GM04504 (cell line): ENCODE measurements around the gene BIRC2.

Source experiments
- DNase-seq: peaks from one replicate; pipeline ENCODE4 v3.0.0-alpha.2; 2012; ENCODE audit warnings: low read depth

BIRC2 gene

DNA sequence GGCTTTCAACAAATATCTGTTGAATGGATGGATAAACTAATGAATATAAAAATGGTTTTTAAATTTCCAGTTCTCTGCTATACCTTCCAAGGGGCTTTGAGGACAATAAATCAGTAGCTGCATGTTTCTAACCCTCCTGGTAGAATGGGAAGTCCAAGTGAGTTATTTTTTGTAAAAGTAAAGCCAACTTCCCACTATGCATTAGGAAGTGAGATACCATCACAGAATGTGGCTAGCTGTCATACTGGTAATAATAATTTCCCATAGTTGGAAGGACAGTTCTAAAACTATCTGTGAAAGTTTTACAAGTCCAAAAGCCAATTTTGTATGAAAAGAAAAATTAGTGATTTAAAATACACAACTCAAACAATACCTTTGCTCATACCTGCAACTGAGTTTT, 55.5 kb downstream of the BIRC2 start:
- no peak for DNase-seq

DNA sequence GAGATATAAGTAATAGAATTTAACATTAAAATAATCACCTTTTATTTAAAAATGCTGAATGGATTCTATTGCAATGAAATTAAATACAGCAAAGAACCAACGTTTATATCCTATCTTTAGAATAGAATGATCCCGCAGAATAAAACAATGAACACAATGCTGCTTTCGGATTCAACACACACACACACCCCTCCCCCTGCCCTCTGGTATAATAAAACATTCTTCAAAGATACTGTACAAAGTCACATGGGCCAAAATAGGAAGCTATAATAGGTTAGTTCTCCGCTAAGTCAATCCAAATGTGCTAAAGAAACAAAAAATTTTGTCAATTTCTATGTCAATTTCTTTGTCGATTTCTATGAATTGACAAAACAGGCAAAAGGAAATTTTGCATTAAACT, 58.5 kb downstream of the BIRC2 start:
- no peak for DNase-seq

DNA sequence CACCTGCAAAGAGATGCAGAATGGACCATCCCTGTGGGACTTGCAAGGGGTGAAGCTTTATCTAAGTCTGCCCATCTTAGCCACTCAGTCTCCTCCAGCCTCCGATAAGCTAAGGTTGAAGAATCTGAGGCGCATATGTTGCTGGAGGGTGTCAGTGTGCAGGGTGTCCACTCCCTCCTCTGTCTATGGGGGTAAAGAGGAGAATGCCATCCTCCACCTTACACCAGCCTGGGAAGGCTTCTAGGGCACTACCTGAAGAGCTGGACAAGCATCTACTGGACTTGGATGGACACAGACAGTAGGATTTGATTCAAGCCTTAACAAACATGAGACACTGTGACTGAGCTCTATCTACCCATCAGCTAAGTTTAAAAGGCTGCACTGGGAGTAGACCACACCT, 59.1 kb downstream of the BIRC2 start:
- DNase-seq: no peak

DNA sequence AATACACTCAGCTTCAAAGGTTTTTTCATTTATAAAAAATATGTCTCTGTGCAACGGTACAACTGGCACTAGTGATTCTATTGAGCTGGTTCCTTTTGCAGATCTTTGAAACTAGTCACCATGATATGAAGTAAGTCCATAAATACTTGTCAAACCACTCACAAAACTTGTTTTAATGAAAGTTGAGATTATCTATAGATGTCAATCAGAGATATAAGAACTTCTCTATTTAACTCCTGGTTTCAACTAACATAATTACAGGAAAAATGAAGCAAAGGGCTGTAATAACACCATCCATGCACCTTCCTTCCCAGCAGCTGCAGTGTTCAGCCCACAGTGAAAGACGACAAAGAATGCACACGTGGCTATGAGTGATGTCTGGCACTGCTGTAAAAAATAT, 60.9 kb downstream of the BIRC2 start:
- DNase-seq: no peak

DNA sequence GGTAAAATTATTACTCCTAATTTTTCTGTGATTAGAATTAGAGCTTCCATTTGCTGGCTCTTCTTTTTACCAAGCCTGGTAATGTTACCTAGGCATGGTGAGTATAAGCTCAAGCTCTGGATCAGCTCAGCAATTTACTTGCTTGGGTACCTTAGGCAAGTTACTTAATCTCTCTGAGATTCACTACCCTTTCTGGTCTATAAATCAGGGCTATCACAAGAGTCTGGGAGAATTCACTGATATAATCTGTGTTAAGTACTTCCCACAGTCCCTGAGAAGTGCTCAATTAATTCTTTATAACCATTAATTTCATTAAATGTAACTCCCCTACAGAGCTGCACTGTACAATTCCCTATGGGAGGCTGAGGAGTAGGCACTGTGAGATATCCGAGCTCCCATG, 61.3 kb downstream of the BIRC2 start:
- no peak for DNase-seq

DNA sequence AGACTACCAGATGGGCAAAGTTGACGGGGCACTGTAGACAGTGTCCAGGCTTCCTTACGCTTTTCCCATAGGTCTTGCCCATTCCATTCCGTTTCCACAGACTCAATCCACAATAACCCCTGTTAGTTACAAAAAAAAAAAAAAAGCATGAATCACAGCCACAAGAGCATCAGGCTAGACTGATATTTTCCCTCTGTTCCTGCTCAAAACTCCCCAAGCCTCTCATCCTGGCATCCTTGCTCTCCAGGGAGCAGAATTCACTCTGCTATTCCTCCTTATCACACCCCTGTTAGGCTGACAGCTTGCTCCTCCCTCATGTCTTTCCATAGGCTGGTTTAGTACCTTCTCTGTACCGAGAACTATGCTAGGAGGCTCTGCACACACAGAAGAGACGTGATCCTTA, 63.4 kb downstream of the BIRC2 start:
- no peak for DNase-seq

DNA sequence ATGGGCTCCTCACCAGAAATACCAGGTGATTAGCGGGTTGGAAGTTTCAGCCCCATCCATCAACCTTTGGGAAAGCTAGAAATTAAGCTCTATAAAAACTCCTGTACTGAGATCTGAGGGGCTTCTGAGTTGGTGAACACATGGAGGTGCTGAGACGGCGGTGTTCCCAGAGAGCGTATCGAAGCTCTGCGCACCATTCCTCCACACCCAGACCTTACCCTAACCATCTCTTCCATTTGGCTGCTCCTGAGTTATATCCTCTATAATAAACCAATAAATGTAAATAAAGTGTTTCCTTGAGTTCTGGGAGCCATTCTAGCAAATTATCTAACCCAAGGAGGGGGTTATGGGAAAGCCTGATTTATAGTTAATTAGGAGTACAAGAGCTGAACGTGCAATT, 64.1 kb downstream of the BIRC2 start:
- DNase-seq: no peak

DNA sequence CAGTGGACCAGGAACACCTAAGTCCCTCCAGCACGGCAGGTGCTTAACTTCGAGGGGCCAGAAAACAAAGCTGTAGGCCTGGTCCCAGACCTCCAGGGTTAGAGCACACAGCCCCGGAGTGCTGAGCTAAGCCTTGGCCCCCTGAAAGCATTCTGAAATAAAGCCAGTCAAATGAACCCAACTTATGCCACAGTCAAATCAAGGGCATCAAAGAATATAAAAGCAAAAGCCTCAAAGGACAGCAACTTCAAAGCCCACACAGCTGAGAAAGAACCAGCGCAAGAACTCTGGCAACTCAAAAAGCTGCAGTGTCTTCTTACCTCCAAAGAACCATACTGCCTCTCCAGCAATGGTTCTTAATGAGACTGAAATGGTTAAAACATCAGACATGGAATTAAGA, 66.5 kb downstream of the BIRC2 start:
- no peak for DNase-seq

DNA sequence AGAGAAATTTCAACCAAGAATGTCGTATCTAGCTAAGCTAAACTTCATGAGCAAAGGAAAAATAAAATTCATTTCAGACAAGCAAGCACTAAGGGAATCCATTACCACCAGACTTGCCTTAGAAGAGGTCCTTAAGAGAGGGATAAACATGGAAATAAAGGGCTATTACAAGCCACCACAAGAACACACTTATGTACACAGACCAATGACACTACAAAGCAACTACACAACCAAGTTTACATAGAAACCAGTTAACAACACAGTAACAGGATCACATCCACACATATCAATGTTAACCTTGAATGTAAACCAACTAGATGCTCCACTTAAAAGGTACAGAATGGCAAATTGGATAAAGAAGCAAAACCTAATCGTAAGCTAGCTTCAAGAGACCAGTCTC, 67.5 kb downstream of the BIRC2 start:
- DNase-seq: no peak

DNA sequence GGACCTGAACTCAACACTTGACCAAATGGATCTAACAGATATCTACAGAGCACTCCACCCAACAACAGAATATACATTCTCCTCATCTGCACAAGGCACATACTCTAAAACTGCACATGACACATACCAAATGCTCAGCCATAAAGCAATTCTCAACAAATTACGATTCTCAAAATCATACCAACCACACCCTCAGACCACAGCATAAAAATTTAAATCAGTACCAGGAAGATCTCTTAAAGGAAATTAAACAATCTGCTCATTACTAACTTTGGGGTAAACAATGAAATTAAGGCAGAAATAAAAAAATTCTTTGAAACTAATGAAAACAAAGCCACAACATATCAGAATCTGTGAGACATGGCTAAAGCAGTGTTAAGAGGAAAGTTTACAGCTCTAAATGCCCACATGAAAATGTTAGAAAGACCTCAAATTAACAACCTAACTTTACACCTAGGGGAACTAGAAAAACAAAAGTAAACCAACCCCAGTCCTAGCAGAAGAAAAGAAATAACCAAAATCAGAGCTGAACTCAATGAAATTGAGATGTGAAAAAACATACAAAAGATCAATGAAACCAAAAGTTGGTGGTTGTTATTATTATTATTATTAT, 68.4 kb downstream of the BIRC2 start:
- no peak for DNase-seq

DNA sequence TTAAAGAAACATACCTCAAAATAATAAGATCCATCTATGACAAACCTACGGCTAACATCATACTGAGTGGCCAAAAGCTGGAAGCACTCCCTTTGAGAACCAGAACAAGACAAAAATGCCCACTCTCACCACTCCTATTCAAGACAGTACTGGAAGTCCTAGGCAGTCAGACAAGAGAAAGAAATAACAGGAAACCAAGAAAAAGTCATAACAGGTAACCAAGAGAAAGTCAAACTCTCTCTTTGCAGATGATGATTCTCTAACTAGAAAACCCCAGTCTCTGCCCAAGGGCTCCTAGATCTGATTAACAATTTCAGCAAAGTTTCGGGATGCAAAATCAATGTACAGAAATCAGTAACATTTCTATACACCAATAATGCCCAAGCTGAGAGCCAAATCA, 70.0 kb downstream of the BIRC2 start:
- DNase-seq: no peak

DNA sequence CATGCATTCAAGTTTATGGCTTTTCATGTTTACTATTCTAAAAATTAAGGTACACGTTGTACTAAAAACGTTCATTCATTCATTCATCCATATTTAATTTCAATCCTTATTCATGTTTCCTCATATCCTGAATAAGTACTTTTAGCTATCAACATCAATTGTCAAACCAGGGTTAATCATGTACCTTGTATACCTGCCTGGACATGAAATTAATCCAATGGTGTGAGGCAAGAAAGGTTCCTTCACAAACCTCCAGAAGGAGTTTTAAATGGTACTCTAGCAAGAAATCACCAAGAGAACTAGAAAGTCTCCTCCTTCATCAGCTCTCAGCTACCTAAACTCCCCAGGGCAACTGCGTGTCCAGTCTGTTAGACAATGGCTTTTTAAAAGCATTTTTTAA, 72.2 kb downstream of the BIRC2 start:
- DNase-seq: no peak

DNA sequence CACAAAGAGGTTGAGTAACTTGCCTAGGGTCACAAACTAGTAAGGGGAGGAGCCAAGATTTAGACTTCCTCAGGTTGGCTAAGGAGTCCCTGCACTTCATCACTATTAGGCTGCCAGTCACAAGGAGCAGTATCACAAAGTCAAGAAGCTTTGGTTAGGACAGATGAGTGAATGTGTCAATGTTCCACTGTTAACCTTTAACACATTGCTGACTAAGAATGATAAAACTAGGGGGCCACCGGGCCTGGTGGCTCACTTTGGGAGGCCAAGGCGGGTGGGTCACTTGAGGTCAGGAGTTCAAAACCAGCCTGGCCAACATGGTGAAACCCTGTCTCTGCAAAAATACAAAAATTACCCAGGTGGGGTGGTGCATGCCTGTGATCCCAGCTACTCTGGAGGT, 73.5 kb downstream of the BIRC2 start:
- DNase-seq: no peak

DNA sequence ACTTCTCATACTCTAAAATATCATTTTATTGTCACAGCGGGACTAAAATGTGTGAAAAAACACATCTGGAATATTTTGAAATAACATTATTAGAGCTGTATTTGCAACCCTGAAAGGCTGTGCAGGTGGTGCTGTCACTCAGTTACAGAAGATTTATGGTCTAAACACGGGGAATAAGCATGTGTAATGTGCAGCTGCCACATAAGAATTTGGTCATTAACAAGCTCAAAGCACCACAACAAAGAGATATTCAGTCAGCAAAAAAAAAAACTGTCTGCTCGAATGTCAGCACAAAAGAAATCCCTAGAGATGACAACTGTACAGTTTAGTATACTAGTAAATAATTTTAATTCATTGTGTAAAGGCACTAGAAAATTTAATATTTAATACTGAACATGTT, 74.2 kb downstream of the BIRC2 start:
- DNase-seq: no peak

DNA sequence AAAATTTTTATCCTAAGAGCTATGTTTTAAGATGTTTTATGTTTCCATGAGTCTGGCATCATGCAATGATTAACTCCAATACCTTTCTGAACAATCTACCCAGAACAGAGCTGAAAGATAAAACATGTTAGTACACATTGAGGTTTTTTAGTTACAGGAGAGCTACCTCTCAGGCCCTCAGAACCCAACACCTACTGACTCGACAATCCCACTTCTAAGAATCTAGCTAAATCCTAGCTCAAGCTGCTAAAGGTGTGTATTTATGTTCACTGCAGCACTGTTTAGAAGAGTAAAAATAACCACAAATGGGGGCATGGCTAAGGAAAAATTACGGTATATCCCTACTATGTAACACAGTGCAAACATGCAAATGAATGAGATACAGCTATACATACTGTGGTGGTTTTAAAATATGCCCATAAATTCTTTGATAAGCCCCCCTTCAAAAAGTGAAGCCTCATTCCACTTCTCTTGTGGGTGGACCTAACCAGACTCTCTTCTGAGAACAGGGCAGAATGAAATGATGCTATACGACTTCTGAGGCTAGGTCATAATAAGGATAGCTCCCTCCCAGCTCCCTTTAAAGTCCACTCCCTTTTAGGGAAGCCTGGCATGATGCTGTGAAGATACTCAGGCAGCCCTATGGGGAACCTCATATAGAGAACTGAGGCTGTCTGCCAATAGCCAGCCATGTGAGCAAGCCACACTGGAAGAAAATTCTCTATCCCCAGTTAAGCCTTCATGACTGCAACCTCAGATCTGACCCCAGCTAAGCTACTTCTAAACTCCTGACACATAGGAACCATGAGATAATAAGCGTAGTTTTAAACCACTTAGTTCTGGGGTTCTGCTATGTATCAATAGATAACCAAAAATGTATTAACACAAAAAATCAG, 76.1 kb downstream of the BIRC2 start:
- no peak for DNase-seq

DNA sequence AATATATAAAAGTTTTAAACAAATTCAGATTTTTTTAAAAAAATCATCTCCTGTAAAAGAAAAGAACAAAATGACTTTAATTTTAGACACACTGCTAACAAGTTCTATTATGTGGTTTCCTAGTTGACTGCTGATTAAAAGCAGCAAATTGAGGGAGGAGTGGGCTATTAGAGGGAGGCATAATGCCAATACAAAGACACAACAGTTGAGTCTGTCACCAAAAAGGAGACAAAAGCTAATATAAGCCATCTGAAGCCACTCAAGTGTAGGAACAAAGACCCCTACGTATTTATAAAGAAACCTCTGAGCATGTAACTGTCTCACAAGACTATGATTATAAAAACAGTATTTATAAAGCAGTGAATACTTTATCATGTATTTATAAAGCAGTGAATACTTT, 76.9 kb downstream of the BIRC2 start:
- DNase-seq: no peak

DNA sequence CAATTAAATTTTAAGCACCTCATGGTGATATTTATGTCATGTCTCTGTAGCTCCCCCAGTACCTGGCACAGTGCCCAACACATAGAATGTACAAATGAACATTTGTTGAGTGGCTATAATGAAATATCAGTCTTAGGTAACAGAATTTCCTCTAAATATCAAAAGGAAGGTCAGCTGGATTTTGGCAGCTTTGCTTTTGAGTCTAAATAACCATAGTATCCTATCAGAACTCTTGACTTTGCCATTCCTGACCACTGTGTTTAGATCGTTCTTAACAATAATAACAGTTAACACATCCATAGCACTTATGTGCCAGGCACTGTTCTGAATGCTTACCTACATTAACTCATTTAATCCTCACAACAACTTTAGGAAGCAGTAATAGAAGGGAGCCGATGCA, 79.0 kb downstream of the BIRC2 start:
- no peak for DNase-seq

DNA sequence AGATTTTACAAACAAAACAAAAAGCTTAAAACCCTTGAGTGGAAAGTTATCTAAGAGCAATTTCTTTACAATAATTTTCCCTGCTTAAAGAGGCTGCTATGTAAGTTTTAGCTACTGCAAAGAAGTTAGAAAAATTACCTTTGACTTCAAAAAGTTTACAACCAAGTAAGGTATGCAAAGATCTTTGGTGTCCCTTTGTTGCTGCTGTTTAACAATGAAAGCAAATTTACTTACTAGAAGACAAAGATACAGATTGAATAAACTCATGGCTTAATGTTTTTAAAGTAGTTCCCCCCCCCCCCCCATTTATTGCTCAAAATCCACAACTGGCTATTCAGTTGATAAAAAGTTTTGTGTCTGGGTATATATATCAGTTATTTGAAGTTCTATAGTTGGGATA, 79.6 kb downstream of the BIRC2 start:
- no peak for DNase-seq

DNA sequence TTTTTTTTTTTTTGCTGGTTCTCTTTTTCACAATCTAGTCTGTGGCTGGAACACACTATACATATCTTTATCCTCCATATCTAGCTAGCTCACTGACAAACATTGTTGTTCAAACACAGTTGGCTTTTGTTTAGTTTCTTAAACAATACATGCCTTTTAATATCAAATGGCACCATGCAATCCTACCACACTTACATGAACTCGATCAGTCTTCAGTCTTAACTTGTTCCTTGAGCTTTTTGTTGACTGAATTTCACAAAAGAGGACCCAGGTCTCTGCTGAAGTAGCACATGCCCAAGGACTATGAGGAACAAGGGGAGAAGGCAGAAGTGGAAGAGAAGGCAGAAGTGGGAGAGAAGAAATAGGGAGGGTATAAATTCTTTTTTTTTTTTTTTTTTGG, 80.1 kb downstream of the BIRC2 start:
- no peak for DNase-seq
